Subcutaneous abdominal adipose tissue (tissue), 5 donors: ENCODE measurements around the gene SPAG17.

Source experiments
- H3K27ac ChIP-seq: one replicate; pipeline ENCODE4 v1.7.0; 2013; ENCODE audit warnings: low read depth, mild to moderate bottlenecking, inconsistent platforms, low read length, moderate library complexity
- H3K27me3 ChIP-seq, 5 donors: one replicate each; pipeline ENCODE4 v1.7.0; 2013; ENCODE audit warnings: low read length in 5 of 5, inconsistent platforms in 1 of 5; ENCODE audit not compliant: control insufficient read depth in 5 of 5, insufficient read depth in 4 of 5
- H3K36me3 ChIP-seq, 5 donors: one replicate each; pipeline ENCODE4 v1.7.0; 2013; ENCODE audit warnings: low read length in 5 of 5; ENCODE audit not compliant: control insufficient read depth in 5 of 5, insufficient read depth in 5 of 5
- H3K4me1 ChIP-seq, 5 donors: one replicate each; pipeline ENCODE4 v1.7.0; 2013; ENCODE audit warnings: low read length in 5 of 5, mild to moderate bottlenecking in 3 of 5, moderate library complexity in 1 of 5; ENCODE audit not compliant: control insufficient read depth in 5 of 5, insufficient read depth in 5 of 5
- H3K4me3 ChIP-seq, 5 donors: one replicate each; pipeline ENCODE4 v1.7.0; 2013; ENCODE audit warnings: low read length in 5 of 5, low read depth in 1 of 5
- H3K9ac ChIP-seq, 5 donors: one replicate each; pipeline ENCODE4 v1.7.0; 2013; ENCODE audit warnings: low read length in 5 of 5, mild to moderate bottlenecking in 4 of 5, moderate library complexity in 3 of 5
- H3K9me3 ChIP-seq, 5 donors: one replicate each; pipeline ENCODE4 v1.7.0; 2013; ENCODE audit warnings: low read length in 5 of 5; ENCODE audit not compliant: control insufficient read depth in 5 of 5
- donor health status: healthy.
- donor health status: healthy.
- donor health status: healthy.
- donor health status: healthy.
- donor health status: healthy.

Gene SPAG17

GRCh38 chr1:118204648-118205047 is 19.6 kb upstream of the SPAG17 start:
- Histone ChIP-seq H3K36me3 (no peaks in the 10 kb centered on the region), H3K4me3 (no peak overlapping the region), H3K27me3 (no peaks in the 10 kb centered on the region), H3K27ac (no peak overlapping the region), H3K9me3 (no peaks in the 10 kb centered on the region), H3K9ac (no peak overlapping the region), H3K4me1 (no peaks in the 10 kb centered on the region)

GRCh38 chr1:118204105-118204504 is 19.1 kb upstream of the SPAG17 start:
- Histone ChIP-seq H3K9ac (no peak overlapping the region), H3K36me3 (no peaks in the 10 kb centered on the region), H3K27me3 (no peaks in the 10 kb centered on the region), H3K4me1 (no peaks in the 10 kb centered on the region), H3K9me3 (no peaks in the 10 kb centered on the region), H3K4me3 (no peak overlapping the region), H3K27ac (no peak overlapping the region)

DNA sequence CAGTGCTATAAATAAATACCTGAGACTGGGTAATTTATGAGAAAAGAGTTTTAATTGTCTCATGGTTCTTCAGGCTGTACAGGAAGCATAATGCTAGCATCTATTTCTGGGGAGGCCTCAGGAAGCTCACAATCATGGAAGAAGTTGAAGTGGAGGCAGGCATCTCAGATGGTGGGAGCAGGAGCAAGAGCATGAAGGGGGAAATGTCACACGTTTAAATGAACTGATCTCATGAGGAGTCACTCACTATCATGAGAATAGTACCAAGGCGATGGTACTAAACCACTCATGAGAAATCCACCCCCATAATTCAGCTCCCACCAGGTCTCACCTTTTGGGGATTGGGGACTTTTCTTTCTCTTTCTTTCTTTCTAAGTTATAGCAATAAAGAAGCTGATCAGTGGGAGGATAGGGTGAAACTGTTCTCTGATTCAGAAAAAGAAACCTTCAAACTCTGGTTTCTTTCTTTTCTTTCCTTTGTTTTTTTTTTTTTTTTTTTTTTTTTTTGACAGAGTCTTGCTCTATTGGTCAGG is 17.1 kb upstream of the SPAG17 start:
- Histone ChIP-seq H3K27me3 (no peaks in the 10 kb centered on the region), H3K9me3 (no peaks in the 10 kb centered on the region), H3K4me1 (no peaks in the 10 kb centered on the region), H3K4me3 (no peak overlapping the region), H3K27ac (no peak overlapping the region), H3K36me3 (no peaks in the 10 kb centered on the region), H3K9ac (no peak overlapping the region)

DNA sequence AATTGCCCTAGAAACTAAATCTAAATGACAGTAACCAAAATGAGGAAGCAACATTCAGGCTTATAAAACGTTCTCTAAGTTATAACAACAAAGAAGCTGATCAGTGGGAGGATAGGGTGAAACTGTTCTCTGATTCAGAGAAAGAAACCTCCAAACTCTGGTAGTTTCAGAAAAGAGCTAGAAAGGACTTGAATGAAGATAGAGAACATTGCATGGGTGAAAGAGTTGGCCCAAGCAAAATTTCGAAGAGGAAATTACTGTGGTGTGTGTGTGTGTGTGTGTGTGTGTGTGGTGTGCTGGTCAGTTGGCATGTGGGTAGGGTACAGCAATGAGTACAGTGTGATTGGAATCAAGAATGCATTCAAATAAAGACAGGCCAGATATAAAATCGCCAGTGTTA is 16.5 kb upstream of the SPAG17 start:
- H3K4me3 ChIP-seq, result no peak overlapping the region

DNA sequence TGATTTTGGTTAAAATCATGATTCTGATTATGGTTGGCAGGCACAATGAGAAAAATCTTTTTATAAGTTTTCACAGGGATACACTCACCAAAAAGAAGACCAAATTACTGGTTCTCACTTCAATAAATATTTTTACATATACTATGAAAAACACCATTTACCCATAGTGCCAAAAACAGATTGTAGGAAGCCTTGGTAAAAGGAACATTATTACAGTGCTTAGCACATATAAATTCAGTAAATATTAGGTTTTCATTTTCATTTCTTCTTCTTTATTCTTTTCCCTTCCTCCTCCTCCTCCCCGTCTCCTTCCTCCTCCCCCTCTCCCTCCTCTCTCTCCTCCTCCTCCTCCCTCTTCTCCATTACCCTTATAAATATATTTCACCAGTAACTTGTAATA is 15.8 kb upstream of the SPAG17 start:
- no peaks in the 10 kb centered on the region for H3K27me3 ChIP-seq
- H3K27ac ChIP-seq, result no peak overlapping the region
- no peaks in the 10 kb centered on the region for H3K4me1 ChIP-seq
- H3K36me3 ChIP-seq, result no peaks in the 10 kb centered on the region
- no peaks in the 10 kb centered on the region for H3K9me3 ChIP-seq
- no peak overlapping the region for H3K9ac ChIP-seq
- H3K4me3 ChIP-seq, result no peak overlapping the region

More for the DNA sequence above, 16.5 kb upstream of the SPAG17 start:
- H3K9ac ChIP-seq, result no peak overlapping the region
- no peaks in the 10 kb centered on the region for H3K4me1 ChIP-seq
- H3K27me3 ChIP-seq, result no peaks in the 10 kb centered on the region
- H3K36me3 ChIP-seq, result no peaks in the 10 kb centered on the region
- H3K27ac ChIP-seq, result no peak overlapping the region
- H3K9me3 ChIP-seq, result no peaks in the 10 kb centered on the region

GRCh38 chr1:118190561-118190960 is 5.5 kb upstream of the SPAG17 start:
- H3K27ac ChIP-seq, result no peak overlapping the region
- peaks cover 0 to 4% (median 3%) of the 10 kb centered on the region in 5 donors for H3K9me3 ChIP-seq
- H3K4me3 ChIP-seq, result no peak overlapping the region
- no peaks in the 10 kb centered on the region for H3K36me3 ChIP-seq
- H3K4me1 ChIP-seq, result peaks cover 0 to 2% (median under 1%) of the 10 kb centered on the region in 5 donors
- no peaks in the 10 kb centered on the region for H3K27me3 ChIP-seq
- no peak overlapping the region for H3K9ac ChIP-seq

- Histone ChIP-seq H3K9me3 (peaks cover 0 to 4% (median 3%) of the 10 kb centered on the region in 5 donors), H3K4me3 (no peak overlapping the region), H3K4me1 (peaks cover 0 to 10% (median 10%) of the 10 kb centered on the region in 5 donors), H3K9ac (no peak overlapping the region), H3K27ac (no peak overlapping the region), H3K27me3 (no peaks in the 10 kb centered on the region), H3K36me3 (no peaks in the 10 kb centered on the region)
Measured at GRCh38 chr1:118189564-118189963, 4.5 kb upstream of the SPAG17 start.

- H3K27me3 ChIP-seq, result no peaks in the 10 kb centered on the region
- H3K4me1 ChIP-seq, result peaks cover 0 to 10% (median 10%) of the 10 kb centered on the region in 5 donors
- H3K27ac ChIP-seq, result no peak overlapping the region
- H3K9me3 ChIP-seq, result peaks cover 0 to 4% (median 3%) of the 10 kb centered on the region in 5 donors
- no peaks in the 10 kb centered on the region for H3K36me3 ChIP-seq
- H3K9ac ChIP-seq, result no peak overlapping the region
- H3K4me3 ChIP-seq, result no peak overlapping the region
Measured at GRCh38 chr1:118188411-118188810, 3.4 kb upstream of the SPAG17 start.

- Histone ChIP-seq H3K9ac (no peak overlapping the region), H3K9me3 (no peaks in the 10 kb centered on the region), H3K36me3 (no peaks in the 10 kb centered on the region), H3K27me3 (no peaks in the 10 kb centered on the region), H3K27ac (no peak overlapping the region), H3K4me3 (no peak overlapping the region), H3K4me1 (peaks cover 0 to 10% (median 10%) of the 10 kb centered on the region in 5 donors)
Measured at GRCh38 chr1:118186026-118186425, 998 bp upstream of the SPAG17 start.

- Histone ChIP-seq H3K4me3 (peak overlapping the region; percentile 47 to 72 (median 64)), H3K36me3 (no peaks in the 10 kb centered on the region), H3K9ac (peak overlapping the region in 1 of 5 donors; percentile 31), H3K9me3 (no peaks in the 10 kb centered on the region), H3K27me3 (no peaks in the 10 kb centered on the region), H3K27ac (no peak overlapping the region), H3K4me1 (peaks cover 0 to 10% (median 10%) of the 10 kb centered on the region in 5 donors)
Measured at GRCh38 chr1:118184739-118185083, 317 bp downstream of the SPAG17 start.

DNA sequence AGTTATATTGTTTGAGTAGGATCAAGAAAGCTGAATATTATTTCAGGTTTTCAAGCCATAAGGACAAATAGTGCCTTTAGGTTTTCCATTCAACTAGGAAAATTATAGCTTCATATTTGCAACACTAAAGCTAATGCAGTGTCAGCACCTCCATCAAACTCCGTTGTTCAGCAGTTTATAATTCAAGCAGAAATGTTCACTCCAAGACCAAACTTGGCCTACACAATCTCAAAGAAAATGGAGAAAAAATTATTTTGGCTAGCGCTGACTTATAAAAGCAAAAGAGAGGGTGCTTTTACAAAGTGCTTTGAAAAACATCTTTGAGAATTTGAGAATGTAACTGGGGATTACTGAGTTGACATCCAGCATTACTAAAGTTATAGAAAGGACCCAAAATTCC is 1.4 kb downstream of the SPAG17 start:
- Histone ChIP-seq H3K27ac (no peak overlapping the region), H3K27me3 (no peaks in the 10 kb centered on the region), H3K9me3 (no peaks in the 10 kb centered on the region), H3K4me3 (no peak overlapping the region), H3K36me3 (no peaks in the 10 kb centered on the region), H3K9ac (no peak overlapping the region), H3K4me1 (peaks cover 0 to 10% (median 10%) of the 10 kb centered on the region in 5 donors)
